ENCODE data around the gene CFAP74.

GRCh38 chr1:2024451-2024850, 20.9 kb upstream of the CFAP74 start:
- TF ChIP-seq CTCF (IDR thresholded peaks at IDR 0.05), result no peak
- no peak for TF ChIP-seq POLR2AphosphoS5 (IDR thresholded peaks at IDR 0.05)
- TF ChIP-seq POLR2A (IDR thresholded peaks at IDR 0.05), result no peak
